HG02885 (cell line): ENCODE measurements around the gene SLC24A3.

ENCODE experiments used
- ATAC-seq: cut with Tn5 transposase; IDR thresholded peaks from one replicate; pipeline ENCODE4 v1.9.1; 2021; ENCODE audit warnings: mild to moderate bottlenecking; ENCODE audit not compliant: unreplicated experiment, poor library complexity

Gene SLC24A3

GRCh38 chr20:19483309-19483708 is 270.9 kb downstream of the SLC24A3 start:
- ATAC-seq, result no peak

GRCh38 chr20:19486446-19486845 is 274.0 kb downstream of the SLC24A3 start:
- ATAC-seq, result no peak

DNA sequence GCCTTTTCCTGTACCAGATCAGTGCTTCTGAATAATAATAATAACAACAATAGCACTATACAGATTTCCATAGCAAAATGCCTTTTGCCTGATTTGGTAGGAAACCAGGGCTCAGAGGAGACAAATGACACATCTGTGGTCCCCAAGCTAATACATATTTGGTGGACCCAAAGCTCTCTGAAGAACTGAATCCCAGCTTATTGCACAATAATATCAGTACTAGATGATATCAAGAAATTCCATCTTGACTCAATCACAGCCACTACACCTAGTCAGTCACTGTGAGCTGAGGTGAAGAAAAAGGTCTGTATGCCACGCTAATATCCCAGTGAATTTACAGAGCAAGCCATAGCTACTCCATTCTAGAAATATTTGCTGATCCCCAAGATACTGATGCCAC is 275.0 kb downstream of the SLC24A3 start:
- no peak for ATAC-seq

DNA sequence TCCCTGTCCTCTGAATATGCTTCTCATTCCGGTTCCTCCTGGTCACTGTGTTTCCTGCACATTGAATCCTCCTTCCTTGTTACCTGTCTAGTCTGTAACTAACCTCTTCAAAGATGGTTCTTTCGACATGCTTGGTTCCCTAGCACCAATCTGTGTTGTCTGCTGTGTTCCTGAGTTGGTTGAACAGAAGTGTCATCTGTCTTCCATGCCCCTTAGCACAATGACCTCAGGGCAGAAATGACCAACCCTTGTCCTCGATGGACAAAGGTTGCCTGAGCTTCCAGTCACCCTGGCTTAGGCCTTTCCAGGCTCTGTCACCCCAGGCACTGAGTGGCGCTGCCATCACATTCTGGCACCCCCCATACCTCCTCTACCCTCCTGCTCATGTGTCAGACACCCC is 278.8 kb downstream of the SLC24A3 start:
- ATAC-seq, result no peak

- no peak for ATAC-seq
Measured at GRCh38 chr20:19492116-19492515, 279.7 kb downstream of the SLC24A3 start.

- ATAC-seq, result no peak
Measured at GRCh38 chr20:19492687-19493336, 280.4 kb downstream of the SLC24A3 start.

- ATAC-seq, result no peak
Measured at GRCh38 chr20:19493794-19494495, 281.5 kb downstream of the SLC24A3 start.

DNA sequence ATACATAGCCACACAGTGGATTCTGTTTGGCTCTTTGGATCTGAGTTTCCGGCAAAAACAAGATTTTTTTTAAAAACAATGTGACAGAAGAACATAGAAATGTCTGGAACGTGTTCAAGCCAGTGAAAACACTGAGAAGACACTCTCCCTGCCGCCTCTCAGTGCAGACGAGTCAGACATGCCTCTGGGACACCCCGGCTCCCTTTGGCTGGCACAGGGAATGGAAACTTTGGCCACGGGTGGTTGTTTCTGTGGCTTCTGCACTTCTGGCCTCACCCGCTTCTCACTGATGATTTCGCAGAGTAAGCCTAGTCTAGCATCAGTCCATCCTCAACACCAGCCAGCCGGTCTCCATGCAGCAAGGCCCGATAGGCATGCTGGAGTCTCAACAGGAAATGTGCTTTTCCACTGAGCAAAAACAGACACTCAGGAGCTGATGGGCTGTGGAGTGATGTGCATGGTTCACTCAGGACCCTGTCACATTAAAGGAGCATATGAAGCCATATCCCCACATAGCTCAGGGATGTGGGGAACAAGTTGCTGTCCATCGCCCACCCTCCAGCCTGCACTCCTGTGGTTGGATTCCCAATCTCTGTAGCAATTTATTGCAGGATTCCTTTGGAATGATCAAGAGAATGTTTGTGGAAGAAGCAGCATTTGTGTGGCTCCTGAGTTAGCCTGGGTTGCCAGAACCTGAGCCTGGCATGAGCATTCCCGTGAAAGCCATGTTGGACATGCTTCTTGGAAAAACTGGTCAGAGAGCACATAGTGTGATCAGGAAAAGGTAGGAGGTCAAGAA is 283.7 kb downstream of the SLC24A3 start:
- ATAC-seq, result no peak

DNA sequence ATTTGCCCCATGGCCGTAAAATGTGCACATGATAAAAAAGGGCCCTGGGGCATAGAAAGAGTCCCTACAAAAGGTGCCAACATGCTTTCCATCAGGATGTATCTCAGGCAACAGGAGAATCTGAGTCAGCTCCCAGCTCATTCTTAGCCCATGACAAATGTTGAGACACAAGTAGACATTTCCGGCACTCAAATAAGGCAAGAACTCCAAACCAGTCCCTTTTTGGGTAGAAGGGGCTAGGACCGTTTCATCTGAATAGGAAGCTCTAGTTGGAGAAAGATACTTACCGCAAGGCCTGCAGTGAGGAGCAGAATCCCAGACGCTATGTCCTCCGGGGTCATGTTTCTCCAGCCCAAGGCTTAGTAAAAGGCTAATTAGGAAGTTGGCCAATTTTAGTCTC is 284.6 kb downstream of the SLC24A3 start:
- no peak for ATAC-seq

DNA sequence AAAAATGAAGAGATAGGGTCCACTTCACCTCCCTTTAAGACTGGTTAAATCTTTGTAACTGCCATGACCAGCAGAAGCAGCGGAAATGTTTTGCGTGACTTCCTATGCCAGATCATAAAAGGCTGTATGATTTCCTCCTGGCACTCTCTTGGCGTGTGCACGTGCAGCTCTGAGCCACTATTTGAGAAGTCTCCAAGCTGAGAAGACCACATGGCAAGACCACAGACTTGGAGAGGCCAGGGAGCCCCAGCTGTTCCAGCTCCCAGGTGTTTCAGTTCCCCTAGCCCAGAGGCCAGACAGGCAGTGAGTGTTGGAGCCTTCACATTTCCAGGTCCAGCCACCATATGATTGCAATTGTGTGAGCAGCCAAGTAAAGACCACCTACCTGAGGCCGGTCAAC is 286.3 kb downstream of the SLC24A3 start:
- no peak for ATAC-seq

GRCh38 chr20:19501476-19502115 is 289.2 kb downstream of the SLC24A3 start:
- no peak for ATAC-seq

DNA sequence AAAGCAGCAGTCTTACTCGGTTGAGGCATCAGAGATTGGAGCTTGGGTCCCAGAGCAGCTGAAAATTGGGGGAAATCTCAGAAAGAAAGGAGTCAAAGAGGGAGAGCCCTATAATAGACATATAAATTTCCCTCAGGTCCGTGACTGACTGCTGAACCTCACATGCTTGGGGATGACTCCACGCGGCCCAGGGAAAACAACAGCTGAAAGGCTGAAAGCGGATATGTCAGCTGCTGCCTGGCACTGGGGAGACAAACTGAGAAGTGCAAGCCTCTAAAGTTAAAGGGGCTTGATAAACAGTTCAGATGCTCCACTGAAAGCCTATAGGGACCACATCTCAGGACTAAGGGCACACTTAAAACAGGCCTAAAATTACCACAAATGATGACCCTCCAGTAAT is 289.7 kb downstream of the SLC24A3 start:
- ATAC-seq, result no peak

GRCh38 chr20:19504251-19504650 is 291.8 kb downstream of the SLC24A3 start:
- ATAC-seq, result no peak

DNA sequence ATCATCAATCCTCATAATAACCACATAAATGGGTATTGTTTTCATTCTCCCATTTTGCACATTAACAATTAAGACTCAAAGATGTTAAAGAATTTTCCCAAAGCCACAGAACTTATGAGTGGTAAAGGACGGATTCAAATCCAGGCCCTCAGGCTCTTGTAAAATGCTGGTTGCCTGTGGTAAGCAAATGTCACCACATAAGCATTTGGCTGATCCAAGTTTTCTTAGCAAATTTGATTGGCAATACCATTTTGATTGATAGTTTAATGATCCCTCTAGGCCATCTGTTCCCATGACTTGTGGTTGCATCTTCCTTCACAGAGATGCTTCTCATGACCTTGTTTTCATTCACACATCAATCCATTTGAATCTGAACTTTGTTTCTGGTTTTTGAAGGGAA is 293.6 kb downstream of the SLC24A3 start:
- ATAC-seq, result no peak

DNA sequence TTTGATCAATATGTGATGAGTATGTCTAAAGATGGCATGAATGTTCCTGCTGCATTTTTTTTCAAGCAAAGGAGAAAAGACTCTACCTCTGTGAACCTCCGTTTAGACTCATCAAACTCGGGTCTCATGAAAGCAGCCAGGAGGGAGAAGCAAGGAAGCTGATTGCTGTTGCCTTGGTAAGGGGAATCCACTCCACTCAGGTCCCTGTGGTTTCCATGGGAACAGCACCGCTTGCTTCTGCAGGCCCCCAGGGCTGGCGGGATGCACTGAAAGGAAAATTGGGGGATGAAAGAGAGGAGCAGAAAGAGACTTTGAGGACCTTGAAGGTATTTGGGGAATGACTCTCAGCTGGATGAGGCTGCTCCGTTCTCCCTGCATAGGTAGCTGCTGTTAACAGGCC is 296.0 kb downstream of the SLC24A3 start:
- no peak for ATAC-seq

- no peak for ATAC-seq
Measured at GRCh38 chr20:19510611-19511010, 298.2 kb downstream of the SLC24A3 start.

GRCh38 chr20:19511931-19512330 is 299.5 kb downstream of the SLC24A3 start:
- no peak for ATAC-seq

GRCh38 chr20:19512886-19513677 is 300.6 kb downstream of the SLC24A3 start:
- ATAC-seq, result no peak

DNA sequence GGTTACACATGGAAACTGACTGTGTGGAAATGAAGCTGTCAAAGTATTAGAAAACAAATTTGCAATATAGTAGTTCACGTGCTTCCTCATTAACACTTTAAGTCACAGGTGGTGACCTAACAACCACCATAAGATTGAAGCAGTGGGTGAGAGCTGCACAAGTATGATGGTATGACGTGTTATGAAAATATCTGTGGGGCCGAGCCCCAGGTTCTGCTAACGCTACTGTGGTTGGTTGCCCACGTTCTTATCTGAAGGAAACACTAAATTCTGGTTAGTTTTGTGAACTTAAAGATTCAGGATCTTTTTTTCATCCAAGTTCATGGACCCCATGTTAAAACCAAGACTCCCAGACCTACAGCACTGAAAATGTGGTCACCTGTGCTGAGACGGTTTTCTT is 302.6 kb downstream of the SLC24A3 start:
- no peak for ATAC-seq

GRCh38 chr20:19519466-19519865 is 307.0 kb downstream of the SLC24A3 start:
- ATAC-seq, result no peak
